ENCODE data around the gene LYRM2. TPM values are rescaled to one million over a fixed set of nuclear protein-coding genes. Genes with fewer than 3 reads are reported as not detected.

Gene LYRM2
- total and polyA plus RNA-seq, 9 of the 15 experiments (the other 6 are each of a cell fraction or from before 2014, with no cell fraction given): 13.9 to 115 (median 42.9) TPM

GRCh38 chr6:89574910-89575561, 63.5 kb downstream of the LYRM2 start:
- peaks cover 4 to 8% of the 10 kb centered on the region in 2 experiments; a peak in 4 of 5 replicates for H3K27me3 ChIP-seq (ENCODE audit: control insufficient read depth in 2 of 2, insufficient read depth in 2 of 2, low read length in 2 of 2)
- H3K4me1 ChIP-seq (replicated peaks in 1 of 2; ENCODE audit: control insufficient read depth in 2 of 2, insufficient read depth in 2 of 2, low read length in 2 of 2): no peaks in the 10 kb centered on the region
- H4K20me1 ChIP-seq (replicated peaks; ENCODE audit: control insufficient read depth, insufficient read depth, low read length): no peaks in the 10 kb centered on the region
- no peak overlapping the region for H3K4me3 ChIP-seq
- BruUV-seq (replicated peaks): no TSS peak
- no peak overlapping the region for H3K9ac ChIP-seq (ENCODE audit: insufficient read depth in 1 of 2, low read depth in 2 of 2, low read length in 2 of 2)
- in situ Hi-C loops (cut with MboI): no loop called here
- FAIRE-seq (no peak), ATAC-seq (no peak), DNase-seq (ENCODE audit: extremely low read depth in 1 of 4, low spot score in 3 of 4) (no peak)
- 0% methylated on average over 2 of the region's 2 CpGs for WGBS (ENCODE audit: insufficient coverage, low coverage, missing lambda C conversion rate)
- no peak overlapping the region for H2AFZ ChIP-seq (ENCODE audit: low read depth, low read length)
- TF ChIP-seq RERE (CRISPR knock-in tag; IDR thresholded peaks at IDR 0.05; ENCODE audit: borderline replicate concordance): no peak
- no peak for TF ChIP-seq IRF9 (tag; IDR thresholded peaks at IDR 0.05)
- TF ChIP-seq ZNF586 (CRISPR knock-in tag; conservative IDR thresholded peaks at IDR 0.05): no peak
- no peak for TF ChIP-seq ZNF583 (CRISPR knock-in tag; IDR thresholded peaks at IDR 0.05)
- TF ChIP-seq HMG20B (CRISPR knock-in tag; IDR thresholded peaks at IDR 0.05): no peak
- TF ChIP-seq TBL1XR1 (IDR thresholded peaks at IDR 0.05; ENCODE audit: low read length in 2 of 2): no peak
- no peak for TF ChIP-seq ZNF695 (CRISPR knock-in tag; IDR thresholded peaks at IDR 0.05)
- no peak for TF ChIP-seq ZFP1 (CRISPR knock-in tag; IDR thresholded peaks at IDR 0.05)
- no peak for TF ChIP-seq ETV6 (IDR thresholded peaks at IDR 0.05; ENCODE audit: borderline replicate concordance in 1 of 2, low read depth in 2 of 2, low read length in 1 of 2)
- TF ChIP-seq ETV6 (CRISPR knock-in tag; IDR thresholded peaks at IDR 0.05; ENCODE audit: borderline replicate concordance): no peak
- no peak for TF ChIP-seq TCFL5 (CRISPR knock-in tag; conservative IDR thresholded peaks at IDR 0.05)
- no peak for TF ChIP-seq ZNF778 (CRISPR knock-in tag; IDR thresholded peaks at IDR 0.05)
- TF ChIP-seq CREB3L1 (IDR thresholded peaks at IDR 0.05; ENCODE audit: borderline replicate concordance, low read depth): no peak
- no peak for TF ChIP-seq HNRNPLL (IDR thresholded peaks at IDR 0.05; ENCODE audit: low read depth, low read length, poor library complexity, severe bottlenecking)
- H3K4me2 ChIP-seq (ENCODE audit: insufficient read depth, low read length): no peak overlapping the region
- no peaks in the 10 kb centered on the region for H3K9me1 ChIP-seq (ENCODE audit: control insufficient read depth, insufficient read depth, low read length)
- intact Hi-C loops (cut with micrococcal nuclease): no loop called here
- no peaks in the 10 kb centered on the region for H3K79me2 ChIP-seq (ENCODE audit: control insufficient read depth, insufficient read depth, low read length)
- H3K9me3 ChIP-seq (replicated peaks; ENCODE audit: control insufficient read depth, insufficient read depth, low read depth, low read length): no peaks in the 10 kb centered on the region
- H3K27ac ChIP-seq (ENCODE audit: extremely low read depth, low read depth, low read length): no peak overlapping the region
- CTCF ChIA-PET (ENCODE audit: low intra/inter-chr PET ratio): no interaction called here
- H3K36me3 ChIP-seq (ENCODE audit: control insufficient read depth, insufficient read depth, low read length): no peaks in the 10 kb centered on the region
- POLR2A ChIA-PET: no interaction called here

All from K562 (cell line).